Measurements from ENCODE around the gene CHCT1.

CHCT1 gene

DNA sequence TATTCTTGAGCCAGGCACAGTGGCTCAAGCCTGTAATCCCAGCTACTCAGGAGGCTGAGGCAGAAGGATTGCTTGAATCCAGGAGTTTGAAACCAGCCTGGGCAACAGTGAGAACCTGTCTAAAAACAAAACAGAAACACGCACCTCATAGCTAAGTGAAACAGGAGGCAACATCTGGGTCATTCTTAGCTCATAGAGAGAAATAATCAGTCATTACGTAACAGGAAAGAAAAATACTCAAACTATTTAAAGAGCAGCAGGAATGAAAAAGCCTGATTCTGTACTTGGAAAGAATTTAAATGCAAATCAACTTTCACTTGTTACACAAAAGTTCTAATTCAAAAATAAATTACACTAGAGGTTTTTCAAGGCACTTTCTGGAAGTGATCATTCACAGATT lies 17.2 kb downstream of the CHCT1 start:
- DNase-seq (ENCODE audit: low read depth in 3 of 3, low spot score in 1 of 3): no peak

DNA sequence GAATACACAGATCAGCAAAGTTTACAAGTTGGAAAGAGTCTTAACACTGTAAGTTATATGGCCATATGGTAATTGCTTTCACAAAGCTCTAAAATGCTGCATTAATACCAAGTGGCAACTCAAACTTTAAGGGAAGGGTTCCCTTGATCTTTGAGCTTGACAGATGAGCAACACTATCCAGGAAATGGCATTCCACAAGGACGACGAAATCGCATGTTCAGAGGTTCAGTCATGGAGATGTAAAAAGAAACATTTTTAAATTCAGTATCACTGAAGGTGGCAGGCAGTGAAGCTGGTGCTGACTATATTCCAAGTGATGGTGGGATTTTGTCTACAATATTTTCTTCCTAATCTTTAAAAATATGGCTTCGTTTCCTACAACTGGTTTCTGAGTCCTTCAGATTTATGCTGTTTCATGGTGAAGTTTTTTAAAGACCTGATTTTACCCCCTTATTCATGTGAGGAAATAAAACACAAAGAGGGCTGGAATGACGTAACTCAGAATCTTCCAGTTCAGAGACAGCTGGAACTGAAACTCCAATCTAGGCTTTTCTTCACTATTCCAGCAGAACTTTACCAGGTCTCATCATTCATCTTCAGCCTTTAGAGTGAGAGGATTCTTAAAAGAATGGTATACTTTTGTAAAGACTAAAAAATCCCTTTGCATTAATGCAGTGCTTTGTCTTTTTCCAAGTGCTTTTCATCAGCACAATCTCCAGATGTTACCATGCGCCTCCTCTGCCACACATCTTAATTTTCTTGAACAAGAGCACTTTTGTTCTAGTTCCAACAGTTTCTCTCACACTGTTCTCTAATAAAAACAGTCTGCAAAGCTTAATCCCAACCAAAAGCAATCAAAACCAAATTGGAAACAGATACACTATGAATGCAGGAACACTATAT lies 20.2 kb downstream of the CHCT1 start:
- no peak for DNase-seq (ENCODE audit: low read depth in 3 of 3, low spot score in 1 of 3)

DNA sequence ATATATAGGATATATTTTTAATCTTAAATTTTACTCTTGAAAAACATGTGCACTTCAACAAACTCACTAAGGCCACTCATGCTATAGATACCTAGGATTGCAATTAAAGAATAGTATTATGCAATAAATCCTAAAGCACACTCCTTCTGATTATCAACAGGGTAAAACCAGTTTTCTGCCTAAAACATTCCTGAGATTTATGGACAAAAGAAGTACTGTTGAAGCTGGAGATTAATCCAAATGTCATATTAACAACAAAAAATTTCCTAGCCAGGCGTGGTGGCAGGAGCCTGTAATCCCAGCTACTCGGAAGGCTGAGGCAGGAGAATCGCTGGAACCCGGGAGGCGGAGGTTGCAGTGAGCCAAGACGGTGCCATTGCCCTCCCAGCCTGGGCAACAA lies 21.4 kb downstream of the CHCT1 start:
- DNase-seq (ENCODE audit: low read depth in 3 of 3, low spot score in 1 of 3): no peak

DNA sequence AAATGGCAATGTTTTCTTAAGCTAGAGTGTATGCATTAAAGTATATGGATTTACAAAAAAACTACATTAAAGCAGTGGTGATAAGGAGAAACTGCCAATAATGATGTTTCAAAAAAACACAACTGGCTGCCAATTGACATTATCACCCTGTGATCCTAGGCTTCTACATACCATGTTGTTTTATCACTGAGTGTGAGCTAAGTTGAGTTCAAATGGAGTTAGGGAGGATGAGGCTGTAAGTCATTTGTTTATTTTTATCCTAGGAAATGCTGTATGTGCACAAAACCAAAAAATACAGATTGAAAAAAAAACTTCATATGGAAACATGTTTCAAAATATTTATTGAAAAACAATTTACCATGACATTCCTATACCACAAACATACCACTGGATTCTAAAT lies 22.9 kb downstream of the CHCT1 start:
- no peak for DNase-seq (ENCODE audit: low read depth in 3 of 3, low spot score in 1 of 3)

DNA sequence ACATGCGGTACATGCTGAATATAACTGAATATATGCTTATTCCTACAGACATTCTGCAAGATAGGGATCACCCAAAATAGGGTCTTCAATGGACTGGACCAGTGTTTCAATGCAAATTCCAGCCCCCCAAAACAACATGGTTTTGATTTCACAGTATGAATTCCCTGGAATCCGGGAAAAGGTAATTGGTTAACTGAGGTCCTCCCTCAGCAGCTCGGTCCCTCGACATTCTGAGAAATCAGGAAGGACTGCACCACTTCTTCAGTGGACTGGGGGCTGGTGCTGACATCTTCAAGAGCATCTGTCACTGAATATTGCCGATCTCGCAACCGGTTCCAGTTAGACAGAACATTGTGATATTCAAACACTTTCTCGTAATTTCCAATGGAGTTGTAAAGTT lies 25.1 kb downstream of the CHCT1 start:
- DNase-seq (ENCODE audit: low read depth in 3 of 3, low spot score in 1 of 3): no peak

DNA sequence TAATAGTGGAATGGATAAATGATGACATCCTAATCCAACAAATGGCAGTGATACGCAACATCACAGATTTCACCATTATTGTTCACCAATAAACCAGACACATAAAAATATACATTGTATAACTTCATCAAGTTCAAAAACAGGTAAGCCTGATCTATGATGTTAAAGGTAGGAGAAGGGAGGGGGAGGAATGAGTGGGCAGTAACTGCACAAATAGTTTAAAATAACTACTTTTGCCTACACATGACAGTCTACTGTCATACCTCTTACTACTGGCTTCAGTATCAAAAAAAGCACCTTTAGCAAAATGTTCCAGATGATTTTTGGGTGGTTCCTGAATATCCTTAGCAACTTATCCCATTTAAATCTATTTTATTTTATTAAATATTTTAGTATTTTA lies 28.8 kb downstream of the CHCT1 start:
- DNase-seq (ENCODE audit: low read depth in 3 of 3, low spot score in 1 of 3): no peak

DNA sequence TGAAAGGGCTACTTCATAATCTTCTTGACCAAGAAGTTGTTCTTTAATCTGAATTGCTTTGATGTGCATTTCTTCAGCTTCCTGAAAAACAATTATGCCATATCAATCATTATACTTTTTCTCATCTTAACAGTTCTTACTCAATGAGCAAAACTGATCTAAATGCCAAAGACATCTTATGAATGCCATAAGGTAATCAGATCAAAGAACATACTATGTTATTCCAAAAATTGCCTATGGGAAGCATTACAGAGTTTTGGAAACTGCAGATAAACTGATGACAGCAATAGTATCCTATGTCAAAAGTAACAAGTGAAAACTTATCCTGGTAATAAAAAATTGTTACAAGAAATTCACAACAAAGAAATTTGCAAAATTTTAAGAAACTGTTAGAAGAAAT lies 29.7 kb downstream of the CHCT1 start:
- DNase-seq (ENCODE audit: low read depth in 3 of 3, low spot score in 1 of 3): no peak

DNA sequence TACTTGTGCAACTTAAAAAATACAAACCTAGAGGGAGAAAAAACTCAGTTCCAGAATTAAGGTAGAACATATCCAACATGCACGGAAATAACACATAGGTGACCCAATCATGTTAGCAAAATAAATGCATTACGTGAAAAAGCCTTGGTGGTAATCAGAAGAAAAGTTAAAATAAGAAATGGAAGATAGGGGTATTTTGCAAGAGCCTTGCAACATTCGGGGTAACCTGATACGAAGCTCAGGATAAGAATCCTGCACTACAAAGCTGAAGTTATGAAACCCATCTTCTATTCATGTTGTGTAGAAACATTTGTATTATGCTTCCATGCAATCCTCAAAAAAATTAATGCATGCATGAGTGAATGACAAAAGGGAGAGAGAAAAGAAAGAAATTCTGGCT lies 33.1 kb downstream of the CHCT1 start:
- no peak for DNase-seq (ENCODE audit: low read depth in 3 of 3, low spot score in 1 of 3)

DNA sequence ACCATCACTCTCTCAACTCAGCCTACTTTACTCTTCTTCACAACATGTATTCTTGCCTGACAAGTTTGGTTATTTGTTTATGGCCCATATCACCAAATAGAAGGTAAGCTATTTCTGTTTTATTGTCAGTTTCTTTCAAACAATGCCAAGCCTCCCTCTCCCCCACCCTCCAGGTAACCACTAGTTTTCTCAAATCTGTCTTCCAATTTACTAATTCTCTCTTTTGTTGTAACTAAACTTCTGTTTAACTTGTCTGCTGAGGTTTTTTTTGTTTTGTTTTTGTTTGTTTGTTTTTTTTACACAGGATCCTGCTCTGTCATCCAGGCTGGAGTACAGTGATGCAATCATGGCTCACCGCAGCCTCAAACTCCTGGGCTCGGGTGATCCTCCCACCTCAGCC lies 34.9 kb downstream of the CHCT1 start:
- DNase-seq (ENCODE audit: low read depth in 3 of 3, low spot score in 1 of 3): no peak

DNA sequence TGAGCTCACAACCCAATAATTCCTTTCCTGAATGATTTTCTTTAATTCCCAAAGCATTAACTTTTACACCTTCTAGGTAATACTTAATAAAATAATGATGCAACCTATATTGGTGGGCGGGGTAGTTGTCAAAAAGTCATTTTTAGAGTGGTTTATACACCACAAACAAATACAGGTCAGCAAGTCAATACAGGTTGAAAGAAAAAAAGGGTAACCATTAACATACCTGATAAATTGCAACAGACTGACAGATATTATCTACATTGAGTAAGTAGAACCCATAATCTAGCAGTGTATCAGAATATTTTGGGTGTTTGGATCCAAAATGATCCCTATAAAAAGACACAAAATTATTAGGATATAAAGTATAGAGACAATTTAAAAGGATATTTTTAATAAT lies 39.3 kb downstream of the CHCT1 start:
- DNase-seq (ENCODE audit: low read depth in 3 of 3, low spot score in 1 of 3): no peak

DNA sequence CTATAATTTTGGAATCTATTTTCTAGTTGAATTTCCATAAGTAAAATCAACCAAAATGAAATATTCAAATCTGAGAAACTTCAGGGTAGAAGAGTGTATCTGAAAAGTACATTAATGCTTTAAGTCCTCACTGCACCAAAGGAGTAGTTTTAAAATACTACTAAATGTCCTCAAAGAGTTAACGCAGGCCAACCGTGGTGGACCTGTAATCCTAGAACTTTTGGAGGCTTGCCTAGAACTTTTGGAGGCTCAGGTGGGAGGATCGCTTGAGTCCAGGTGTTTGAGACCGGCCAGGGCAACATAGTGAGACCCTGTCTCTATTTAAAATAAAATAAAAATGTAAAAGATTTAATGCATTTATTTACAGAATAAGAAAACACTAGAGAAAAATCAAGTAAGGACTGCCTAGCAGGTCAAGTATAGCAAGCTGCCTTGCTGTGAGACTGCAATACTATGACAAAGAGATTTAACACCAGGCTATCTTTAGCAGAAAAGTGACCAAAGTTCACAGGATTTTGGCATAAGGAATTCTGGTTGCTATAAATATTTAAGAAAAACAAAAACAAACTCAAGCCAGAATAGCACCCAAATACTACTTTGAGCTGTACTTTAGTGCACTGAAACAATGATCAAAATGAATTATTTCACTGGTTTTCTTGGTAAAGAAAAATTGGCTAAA lies 41.0 kb downstream of the CHCT1 start:
- no peak for DNase-seq (ENCODE audit: low read depth in 3 of 3, low spot score in 1 of 3)

DNA sequence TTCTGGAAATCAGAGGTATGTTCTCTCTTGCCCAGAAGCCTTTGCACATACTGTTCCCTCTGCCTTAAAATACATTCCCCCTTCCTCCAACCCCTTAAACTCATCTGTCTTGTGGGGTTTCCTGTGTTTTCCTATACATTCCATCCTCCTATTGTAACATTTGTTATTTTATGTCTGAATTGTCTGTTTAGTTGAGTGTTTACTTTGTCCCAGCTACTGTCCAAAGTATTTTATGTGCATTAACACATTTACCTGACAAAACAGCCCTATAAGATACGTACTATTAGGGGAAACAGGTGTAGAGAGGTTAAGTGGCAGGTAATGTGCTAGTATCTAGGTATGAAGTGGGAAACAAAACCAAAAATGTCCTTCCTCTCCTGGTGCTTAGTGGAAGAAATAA lies 42.1 kb downstream of the CHCT1 start:
- no peak for DNase-seq (ENCODE audit: low read depth in 3 of 3, low spot score in 1 of 3)

DNA sequence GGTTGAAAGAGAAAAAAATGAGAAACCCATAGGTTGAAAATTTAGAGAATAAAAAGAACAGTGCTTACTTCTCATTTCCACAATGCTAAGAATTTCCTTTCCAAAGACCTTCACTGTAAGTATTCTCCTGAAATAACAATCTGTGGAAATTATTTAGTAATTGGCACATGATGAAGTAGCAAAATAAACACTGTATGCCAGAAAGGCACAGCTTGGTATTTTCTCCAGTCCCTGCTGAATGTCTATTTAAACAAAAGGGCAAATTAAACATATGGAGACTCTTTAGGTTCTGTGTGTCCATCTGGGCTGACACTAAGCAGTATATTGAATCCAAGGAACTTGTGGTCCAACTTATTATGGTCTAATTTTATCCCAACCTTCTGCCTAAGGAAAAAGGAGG lies 46.1 kb downstream of the CHCT1 start:
- no peak for DNase-seq (ENCODE audit: low read depth in 3 of 3, low spot score in 1 of 3)

DNA sequence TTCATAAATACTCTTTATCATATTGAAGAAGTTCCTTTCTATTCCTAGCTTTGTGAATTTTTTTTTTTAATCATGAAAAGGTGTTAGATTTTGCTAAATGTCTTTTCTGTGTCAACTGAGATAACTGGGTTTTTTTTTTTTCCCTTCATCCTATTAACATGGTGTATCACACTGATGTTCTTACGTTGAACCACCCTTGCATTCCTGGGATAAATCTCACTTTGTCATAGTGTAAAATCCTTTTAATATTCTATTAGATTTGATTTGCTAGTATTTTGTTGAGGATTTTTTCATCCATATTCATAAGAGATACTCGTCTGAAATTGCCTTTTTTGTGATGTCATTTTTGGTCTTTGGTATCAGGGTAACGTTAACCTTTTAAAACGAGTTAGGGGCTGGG lies 49.2 kb downstream of the CHCT1 start:
- DNase-seq (ENCODE audit: low read depth in 3 of 3, low spot score in 1 of 3): no peak

DNA sequence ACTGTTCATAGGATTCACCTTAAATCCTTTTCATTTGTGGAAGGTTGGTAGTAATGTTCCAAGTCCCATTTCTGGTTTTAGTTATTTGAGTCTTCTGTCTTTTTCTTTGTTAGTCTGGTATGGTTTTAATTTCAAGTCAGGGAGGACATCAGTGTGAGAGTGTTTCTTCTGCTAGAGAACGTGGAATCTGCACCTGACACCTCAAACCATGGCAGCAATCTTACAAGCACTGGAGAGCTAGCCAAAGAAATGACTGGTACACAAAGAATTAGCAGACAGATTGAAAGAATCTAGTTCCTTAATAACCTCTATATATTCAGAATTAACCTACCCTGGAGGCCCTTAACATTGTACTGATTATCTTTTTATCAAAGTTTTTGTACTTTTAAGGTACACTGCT lies 50.2 kb downstream of the CHCT1 start:
- DNase-seq (ENCODE audit: low read depth in 3 of 3, low spot score in 1 of 3): no peak

DNA sequence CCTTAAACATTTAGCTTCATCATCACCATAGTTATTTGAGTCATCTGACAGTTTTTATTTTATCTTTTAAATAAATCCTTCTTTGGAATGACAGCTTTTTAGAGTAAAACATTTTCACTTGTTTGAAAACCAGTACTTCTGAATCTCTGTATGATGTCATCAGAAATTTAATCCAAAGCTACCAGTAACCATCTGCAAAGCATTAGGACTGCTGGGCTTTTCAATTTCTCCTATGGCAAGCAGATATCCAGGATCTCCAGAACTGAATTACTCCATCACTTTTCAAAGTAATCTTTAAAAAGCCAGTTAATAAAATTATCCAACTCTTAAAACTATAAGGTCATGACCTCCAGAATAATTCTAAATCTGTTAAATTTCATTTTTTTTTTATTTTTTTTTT lies 51.5 kb downstream of the CHCT1 start:
- no peak for DNase-seq (ENCODE audit: low read depth in 3 of 3, low spot score in 1 of 3)
